T-helper 1 cell treated with Interleukin-12 subunit alpha and Interleukin-12 subunit beta and Interleukin-4 antibody, amounts not matched to agents 30 ng/mL and 1 ng/mL, for 36 hours (primary cell): Measurements from ENCODE around the gene GORASP1. TPM values are rescaled to one million over a fixed set of nuclear protein-coding genes. Genes with fewer than 3 reads are reported as not detected.

Source experiments
- intact Hi-C: fragments of 100-400 bp; cut with micrococcal nuclease; formaldehyde crosslinking; loops from one replicate; pipeline ENCODE4 v1.15.1; 2024
- total RNA-seq: library from RNA; stranded (reverse); gene quantifications from 2 replicates; pipeline ENCODE4 v1.2.3, GENCODE V29; 2022

GORASP1 gene
- total RNA-seq, 1 donor from 2014 or later: 46.4 TPM

- intact Hi-C loops: loop anchor here (1.0 kb wide), 1 partner anchor 162 kb away; no protein-coding TSS in a partner anchor
These were observed 19.2 kb upstream of the GORASP1 start for GRCh38 chr3:39126532-39127071.

GRCh38 chr3:39125841-39126500 lies 18.5 kb upstream of the GORASP1 start:
- intact Hi-C loops: loop anchor here (1.0 kb wide), 1 partner anchor 162 kb away; no protein-coding TSS in a partner anchor

GRCh38 chr3:39124876-39125840 lies 17.7 kb upstream of the GORASP1 start:
- intact Hi-C loops: no loop called here

GRCh38 chr3:39122813-39123212 lies 15.4 kb upstream of the GORASP1 start:
- intact Hi-C loops: no loop called here

- intact Hi-C loops: no loop called here
These were observed 14.2 kb upstream of the GORASP1 start for GRCh38 chr3:39121621-39122020.

- intact Hi-C loops: no loop called here
These were observed 11.7 kb upstream of the GORASP1 start for GRCh38 chr3:39118931-39119660.

GRCh38 chr3:39118079-39118478 lies 10.7 kb upstream of the GORASP1 start:
- intact Hi-C loops: no loop called here

GRCh38 chr3:39115870-39116269 lies 8.4 kb upstream of the GORASP1 start:
- intact Hi-C loops: no loop called here

GRCh38 chr3:39114456-39114855 lies 7.0 kb upstream of the GORASP1 start:
- intact Hi-C loops: no loop called here

GRCh38 chr3:39113291-39113690 lies 5.9 kb upstream of the GORASP1 start:
- intact Hi-C loops: no loop called here

GRCh38 chr3:39112535-39112934 lies 5.1 kb upstream of the GORASP1 start:
- intact Hi-C loops: no loop called here

GRCh38 chr3:39112113-39112512 lies 4.7 kb upstream of the GORASP1 start:
- intact Hi-C loops: no loop called here

GRCh38 chr3:39110041-39110639 lies 2.7 kb upstream of the GORASP1 start:
- intact Hi-C loops: no loop called here

- intact Hi-C loops: no loop called here
These were observed 1.7 kb upstream of the GORASP1 start for GRCh38 chr3:39109086-39109485.

GRCh38 chr3:39108200-39108710 lies 828 bp upstream of the GORASP1 start:
- intact Hi-C loops: loop anchor here (1.0 kb wide), 10 partner anchors 20 to 298 kb away; partner anchors contain the start of genes RPSA, SCN11A and SLC25A38

GRCh38 chr3:39106851-39107387 lies 508 bp downstream of the GORASP1 start:
- intact Hi-C loops: loop anchor here (1.0 to 2.0 kb wide), 2 partner anchors 154 to 970 kb away; partner anchors contain the start of gene ACAA1

- intact Hi-C loops: loop anchor here (2.0 kb wide), 1 partner anchor 970 kb away; the partner anchor contains the start of gene ACAA1
These were observed 1.1 kb downstream of the GORASP1 start for GRCh38 chr3:39106281-39106811.

- intact Hi-C loops: loop anchor here (2.0 kb wide), 1 partner anchor 969 kb away; the partner anchor contains the start of gene ACAA1
These were observed 1.8 kb downstream of the GORASP1 start for GRCh38 chr3:39105687-39106063.

- intact Hi-C loops: no loop called here
These were observed 2.3 kb downstream of the GORASP1 start for GRCh38 chr3:39104961-39105686.
